ENCODE data around the gene DEPDC1.
A peak's percentile ranks its signal among the peaks of the same experiment; 100 is the strongest.
"Not testable (repeated sequence)": the region's sequence is repeated elsewhere in the genome, so short reads cannot be mapped to it uniquely, and the experiment has no call there.

The DEPDC1 gene

GRCh38 chr1:68478662-68479061, 18.2 kb downstream of the DEPDC1 start:
- Histone ChIP-seq H4K8ac (ENCODE audit: low read depth, low read length) (no peak overlapping the region), H3K4me1 (ENCODE audit: control insufficient read depth in 1 of 2, insufficient read depth in 2 of 2, low read length in 2 of 2) (no peaks in the 10 kb centered on the region), H3K79me1 (ENCODE audit: low read length) (no peaks in the 10 kb centered on the region), H3K14ac (ENCODE audit: low read length) (no peak overlapping the region), H4K12ac (ENCODE audit: low read depth, low read length) (no peak overlapping the region), H3K36me3 (ENCODE audit: control insufficient read depth in 1 of 2, insufficient read depth in 2 of 2, low read length in 2 of 2) (peaks cover 5 to 9% of the 10 kb centered on the region in 2 experiments), H2BK5ac (ENCODE audit: low read depth, low read length, poor library complexity) (no peak overlapping the region), H3K27ac (ENCODE audit: low read depth, low read length) (no peak overlapping the region), H2BK12ac (ENCODE audit: low read length) (no peak overlapping the region), H3K23ac (ENCODE audit: low read length) (no peak overlapping the region), H3K4ac (ENCODE audit: low read depth, low read length) (no peak overlapping the region), H3K18ac (ENCODE audit: low read length) (no peak overlapping the region), H2BK120ac (ENCODE audit: insufficient read depth, low read length, poor library complexity) (no peak overlapping the region), H3K9ac (ENCODE audit: low read length) (no peak overlapping the region), H3K4me3 (ENCODE audit: low read depth, low read length) (no peak overlapping the region), H2AFZ (ENCODE audit: insufficient read depth, low read length, poor library complexity) (no peak overlapping the region), H4K91ac (ENCODE audit: low read depth, low read length) (no peak overlapping the region), H3K79me2 (ENCODE audit: control insufficient read depth, insufficient read depth, low read length, poor library complexity) (no peaks in the 10 kb centered on the region), H3K4me2 (ENCODE audit: low read length) (no peak overlapping the region), H3K9me3 (ENCODE audit: insufficient read depth, low read depth, low read length) (no peaks in the 10 kb centered on the region), H2AK5ac (ENCODE audit: low read length) (no peak overlapping the region), H3K27me3 (ENCODE audit: insufficient read depth, low read length) (no peaks in the 10 kb centered on the region)
- DNase-seq = no peak
- no CpG with 5 or more reads among the region's 2 CpGs for WGBS (ENCODE audit: extremely low coverage, insufficient coverage, insufficient read length)

- H4K12ac ChIP-seq (ENCODE audit: low read depth, low read length); H3K27ac ChIP-seq (ENCODE audit: low read depth, low read length); H3K4me1 ChIP-seq (ENCODE audit: control insufficient read depth in 1 of 2, insufficient read depth in 2 of 2, low read length in 2 of 2); H2BK12ac ChIP-seq (ENCODE audit: low read length); H3K79me1 ChIP-seq (ENCODE audit: low read length); H4K91ac ChIP-seq (ENCODE audit: low read depth, low read length); H3K23ac ChIP-seq (ENCODE audit: low read length); H4K8ac ChIP-seq (ENCODE audit: low read depth, low read length); H3K79me2 ChIP-seq (ENCODE audit: control insufficient read depth, insufficient read depth, low read length, poor library complexity); H3K4me3 ChIP-seq (ENCODE audit: low read depth, low read length); H3K18ac ChIP-seq (ENCODE audit: low read length); H2BK120ac ChIP-seq (ENCODE audit: insufficient read depth, low read length, poor library complexity); H2AFZ ChIP-seq (ENCODE audit: insufficient read depth, low read length, poor library complexity); H2AK5ac ChIP-seq (ENCODE audit: low read length); H2BK5ac ChIP-seq (ENCODE audit: low read depth, low read length, poor library complexity); H3K9me3 ChIP-seq (ENCODE audit: insufficient read depth, low read depth, low read length); H3K27me3 ChIP-seq (ENCODE audit: insufficient read depth, low read length); H3K9ac ChIP-seq (ENCODE audit: low read length); DNase-seq; H3K36me3 ChIP-seq (ENCODE audit: control insufficient read depth in 1 of 2, insufficient read depth in 2 of 2, low read length in 2 of 2); H3K4me2 ChIP-seq (ENCODE audit: low read length); H3K4ac ChIP-seq (ENCODE audit: low read depth, low read length); H3K14ac ChIP-seq (ENCODE audit: low read length): not testable (repeated sequence)
- no CpG with 5 or more reads among the region's 2 CpGs for WGBS (ENCODE audit: extremely low coverage, insufficient coverage, insufficient read length)
These were observed 20.3 kb downstream of the DEPDC1 start for GRCh38 chr1:68476626-68477025.

- Histone ChIP-seq H3K9ac (ENCODE audit: low read length) (no peak overlapping the region), H3K4me3 (ENCODE audit: low read depth, low read length) (no peak overlapping the region), H4K91ac (ENCODE audit: low read depth, low read length) (no peak overlapping the region), H3K18ac (ENCODE audit: low read length) (no peak overlapping the region), H4K8ac (ENCODE audit: low read depth, low read length) (no peak overlapping the region), H2BK5ac (ENCODE audit: low read depth, low read length, poor library complexity) (no peak overlapping the region), H2AK5ac (ENCODE audit: low read length) (no peak overlapping the region), H3K36me3 (ENCODE audit: control insufficient read depth in 1 of 2, insufficient read depth in 2 of 2, low read length in 2 of 2) (no peaks in the 10 kb centered on the region), H3K9me3 (ENCODE audit: insufficient read depth, low read depth, low read length) (no peaks in the 10 kb centered on the region), H3K79me1 (ENCODE audit: low read length) (no peaks in the 10 kb centered on the region), H2BK12ac (ENCODE audit: low read length) (no peak overlapping the region), H3K27me3 (ENCODE audit: insufficient read depth, low read length) (no peaks in the 10 kb centered on the region), H3K4me2 (ENCODE audit: low read length) (no peak overlapping the region), H2BK120ac (ENCODE audit: insufficient read depth, low read length, poor library complexity) (no peak overlapping the region), H4K12ac (ENCODE audit: low read depth, low read length) (no peak overlapping the region), H2AFZ (ENCODE audit: insufficient read depth, low read length, poor library complexity) (no peak overlapping the region), H3K4ac (ENCODE audit: low read depth, low read length) (no peak overlapping the region), H3K14ac (ENCODE audit: low read length) (no peak overlapping the region), H3K23ac (ENCODE audit: low read length) (no peak overlapping the region), H3K4me1 (ENCODE audit: control insufficient read depth in 1 of 2, insufficient read depth in 2 of 2, low read length in 2 of 2) (peaks cover 0 to 2% of the 10 kb centered on the region in 2 experiments), H3K79me2 (ENCODE audit: control insufficient read depth, insufficient read depth, low read length, poor library complexity) (no peaks in the 10 kb centered on the region), H3K27ac (ENCODE audit: low read depth, low read length) (no peak overlapping the region)
- DNase-seq = no peak
These were observed 23.8 kb downstream of the DEPDC1 start for GRCh38 chr1:68473060-68473459.

- H3K27me3 ChIP-seq (ENCODE audit: insufficient read depth, low read length) = no peaks in the 10 kb centered on the region
- H3K18ac ChIP-seq (ENCODE audit: low read length) = no peak overlapping the region
- H3K36me3 ChIP-seq (ENCODE audit: control insufficient read depth in 1 of 2, insufficient read depth in 2 of 2, low read length in 2 of 2) = no peaks in the 10 kb centered on the region
- H3K4me2 ChIP-seq (ENCODE audit: low read length) = no peak overlapping the region
- no peak overlapping the region for H4K12ac ChIP-seq (ENCODE audit: low read depth, low read length)
- no peak overlapping the region for H3K23ac ChIP-seq (ENCODE audit: low read length)
- no peaks in the 10 kb centered on the region for H3K9me3 ChIP-seq (ENCODE audit: insufficient read depth, low read depth, low read length)
- WGBS (ENCODE audit: extremely low coverage, insufficient coverage, insufficient read length) = no CpG with 5 or more reads among the region's 2 CpGs
- H3K9ac ChIP-seq (ENCODE audit: low read length) = no peak overlapping the region
- no peak overlapping the region for H4K91ac ChIP-seq (ENCODE audit: low read depth, low read length)
- no peak overlapping the region for H2AK5ac ChIP-seq (ENCODE audit: low read length)
- no peak overlapping the region for H3K4me3 ChIP-seq (ENCODE audit: low read depth, low read length)
- H2AFZ ChIP-seq (ENCODE audit: insufficient read depth, low read length, poor library complexity) = no peak overlapping the region
- H2BK5ac ChIP-seq (ENCODE audit: low read depth, low read length, poor library complexity) = no peak overlapping the region
- no peaks in the 10 kb centered on the region for H3K79me2 ChIP-seq (ENCODE audit: control insufficient read depth, insufficient read depth, low read length, poor library complexity)
- H4K8ac ChIP-seq (ENCODE audit: low read depth, low read length) = no peak overlapping the region
- H3K27ac ChIP-seq (ENCODE audit: low read depth, low read length) = no peak overlapping the region
- no peak overlapping the region for H3K4ac ChIP-seq (ENCODE audit: low read depth, low read length)
- no peak overlapping the region for H3K14ac ChIP-seq (ENCODE audit: low read length)
- peak in 1 of 2 donors; percentile 13 for DNase-seq
- no peak overlapping the region for H2BK120ac ChIP-seq (ENCODE audit: insufficient read depth, low read length, poor library complexity)
- H3K4me1 ChIP-seq (ENCODE audit: control insufficient read depth in 1 of 2, insufficient read depth in 2 of 2, low read length in 2 of 2) = peaks cover 0 to 2% of the 10 kb centered on the region in 2 experiments
- H2BK12ac ChIP-seq (ENCODE audit: low read length) = no peak overlapping the region
- no peaks in the 10 kb centered on the region for H3K79me1 ChIP-seq (ENCODE audit: low read length)
These were observed 26.4 kb downstream of the DEPDC1 start for GRCh38 chr1:68470388-68470970.
